H1 (cell line): Measurements from ENCODE around the gene DUXA. TPM values are rescaled to one million over a fixed set of nuclear protein-coding genes. Genes with fewer than 3 reads are reported as not detected.

Experiments used
- CTCF ChIA-PET: fragments of 300-600 bp; sonication (Branson Sonifier 250); formaldehyde crosslinking; loops from one replicate; lab custom pipeline; 2021; ENCODE audit not compliant: partially characterized antibody; lab: Charles Lee
- POLR2A ChIA-PET: fragments of 300-600 bp; sonication (Branson Sonifier 250); formaldehyde crosslinking; loops from one replicate; lab custom pipeline; 2021; ENCODE audit warnings: inconsistent platforms; ENCODE audit not compliant: partially characterized antibody; lab: Charles Lee
- DNase-seq, 2 experiments: peaks; one replicate each; pipeline versions ENCODE4 v3.0.0 to v3.0.0-alpha.2; 2010 to 2022; ENCODE audit warnings: low spot score in 2 of 2, low read depth in 1 of 2, mixed read lengths in 1 of 2
- FAIRE-seq: peaks from 2 replicates; lab custom pipeline; 2011; peaks lifted over from hg19 to GRCh38; lab: Jason Lieb, UNC
- H2AFZ ChIP-seq: 2 replicates; pipeline ENCODE4 v1.8.1; 2012; ENCODE audit warnings: low read length, inconsistent platforms
- H2AK5ac ChIP-seq: 2 replicates; pipeline ENCODE4 v1.6.1; 2013; ENCODE audit warnings: low read depth, low read length
- H2BK120ac ChIP-seq: replicated peaks from 2 replicates; pipeline ENCODE3; 2013; ENCODE audit warnings: low read depth, low read length, inconsistent platforms
- H2BK12ac ChIP-seq: 2 replicates; pipeline ENCODE4 v1.6.1; 2013; ENCODE audit warnings: low read depth, low read length
- H2BK15ac ChIP-seq: 2 replicates; pipeline ENCODE4 v1.6.1; 2013; ENCODE audit warnings: low read length
- H2BK20ac ChIP-seq: 2 replicates; pipeline ENCODE4 v1.6.1; 2013; ENCODE audit warnings: low read length
- H2BK5ac ChIP-seq: 2 replicates; pipeline ENCODE4 v1.6.1; 2013; ENCODE audit warnings: low read depth, low read length
- H3K14ac ChIP-seq: 2 replicates; pipeline ENCODE4 v1.6.1; 2013; ENCODE audit warnings: inconsistent platforms; ENCODE audit not compliant: insufficient read length
- H3K18ac ChIP-seq: 2 replicates; pipeline ENCODE4 v1.6.1; 2013; ENCODE audit warnings: low read length; ENCODE audit errors: extremely low read depth
- H3K23ac ChIP-seq: 2 replicates; pipeline ENCODE4 v1.6.1; 2013; ENCODE audit warnings: inconsistent platforms; ENCODE audit not compliant: insufficient read length
- H3K23me2 ChIP-seq: 2 replicates; pipeline ENCODE4 v1.6.1; 2013; ENCODE audit warnings: low read depth, low read length
- H3K27ac ChIP-seq: 2 replicates; pipeline ENCODE4 v1.6.1; 2011; ENCODE audit warnings: low read depth, low read length, inconsistent platforms
- H3K27me3 ChIP-seq, 4 experiments: replicated peaks in 1 of 4; 1 replicate in 1 of 4; 2 replicates in 3 of 4; pipeline versions ENCODE4 v1.6.1 to v1.8.1; 2011 to 2013; ENCODE audit warnings: low read length in 3 of 4, mild to moderate bottlenecking in 3 of 4, inconsistent platforms in 2 of 4, mixed read lengths in 2 of 4, moderate library complexity in 1 of 4; ENCODE audit not compliant: control insufficient read depth in 3 of 4, insufficient read depth in 3 of 4; ENCODE audit errors: extremely low read depth in 1 of 4
- H3K36me3 ChIP-seq, 4 experiments: 2 replicates each; pipeline versions ENCODE4 v1.6.1 to v1.8.1; 2011 to 2013; ENCODE audit warnings: mild to moderate bottlenecking in 4 of 4, low read length in 3 of 4, moderate library complexity in 2 of 4, control low read depth in 1 of 4, inconsistent platforms in 1 of 4; ENCODE audit not compliant: insufficient read depth in 4 of 4, control insufficient read depth in 2 of 4
- H3K4ac ChIP-seq: replicated peaks from 2 replicates; pipeline ENCODE3; 2013; ENCODE audit warnings: low read length, low read depth, mixed read lengths, inconsistent platforms; ENCODE audit not compliant: insufficient read length
- H3K4me1 ChIP-seq, 4 experiments: replicated peaks in 1 of 4; 1 replicate in 1 of 4; 2 replicates in 3 of 4; pipeline versions ENCODE4 v1.6.1 to v1.8.1; 2011 to 2013; ENCODE audit warnings: low read length in 3 of 4, inconsistent platforms in 2 of 4, mixed read lengths in 1 of 4; ENCODE audit not compliant: insufficient read depth in 4 of 4, control insufficient read depth in 3 of 4
- H3K4me2 ChIP-seq, 2 experiments: 2 replicates each; pipeline versions ENCODE4 v1.6.1 to v1.8.1; 2011 to 2013; ENCODE audit warnings: low read depth in 2 of 2, low read length in 2 of 2, control low read depth in 1 of 2, inconsistent platforms in 1 of 2, mild to moderate bottlenecking in 1 of 2; ENCODE audit not compliant: insufficient read depth in 1 of 2
- H3K4me3 ChIP-seq, 4 experiments: fragments of 200-600, 300-600 bp in 1 of 4; sonication (generic), shearing (Covaris generic), sonication (Bioruptor Twin) in 1 of 4; 2 replicates each; pipeline versions ENCODE4 v1.5.1 to v1.8.1; 2011 to 2016; ENCODE audit warnings: low read length in 4 of 4, low read depth in 3 of 4, control low read depth in 2 of 4, inconsistent platforms in 2 of 4, mild to moderate bottlenecking in 2 of 4, mixed read lengths in 1 of 4, moderate library complexity in 1 of 4; ENCODE audit not compliant: insufficient read depth in 2 of 4; ENCODE audit errors: extremely low read depth in 1 of 4
- H3K56ac ChIP-seq: replicated peaks from 2 replicates; pipeline ENCODE3; 2013; ENCODE audit warnings: low read depth, mild to moderate bottlenecking, mixed read lengths, low read length, inconsistent platforms; ENCODE audit not compliant: insufficient read length
- H3K79me1 ChIP-seq: 2 replicates; pipeline ENCODE4 v1.6.1; 2013; ENCODE audit warnings: low read depth, low read length, control low read depth
- H3K79me2 ChIP-seq, 2 experiments: 2 replicates each; pipeline versions ENCODE4 v1.6.1 to v1.8.1; 2012 to 2013; ENCODE audit warnings: low read length in 2 of 2, mild to moderate bottlenecking in 2 of 2, inconsistent platforms in 1 of 2; ENCODE audit not compliant: insufficient read depth in 2 of 2, control insufficient read depth in 1 of 2
- H3K9ac ChIP-seq, 4 experiments: replicated peaks in 1 of 4; 1 replicate in 1 of 4; 2 replicates in 3 of 4; pipeline versions ENCODE4 v1.6.1 to v1.8.1; 2011 to 2013; ENCODE audit warnings: low read depth in 3 of 4, low read length in 3 of 4, control low read depth in 2 of 4, mild to moderate bottlenecking in 2 of 4, moderate library complexity in 2 of 4, inconsistent platforms in 1 of 4; ENCODE audit errors: extremely low read depth in 1 of 4
- H3K9me3 ChIP-seq, 2 experiments: 2 replicates each; pipeline versions ENCODE4 v1.6.1 to v1.8.1; 2012 to 2013; ENCODE audit warnings: mild to moderate bottlenecking in 2 of 2, moderate library complexity in 2 of 2, control low read depth in 1 of 2, inconsistent platforms in 1 of 2, low read depth in 1 of 2, low read length in 1 of 2, mixed read lengths in 1 of 2; ENCODE audit not compliant: insufficient read depth in 2 of 2
- H4K20me1 ChIP-seq, 2 experiments: replicated peaks in 1 of 2; 2 replicates each; pipeline versions ENCODE3 to v1.8.1; 2011 to 2013; ENCODE audit warnings: inconsistent platforms in 2 of 2, low read length in 2 of 2, mild to moderate bottlenecking in 1 of 2; ENCODE audit not compliant: insufficient read depth in 2 of 2, control insufficient read depth in 1 of 2
- H4K5ac ChIP-seq: 2 replicates; pipeline ENCODE4 v1.6.1; 2013; ENCODE audit warnings: low read length, low read depth, mixed read lengths, inconsistent platforms; ENCODE audit not compliant: insufficient read length
- H4K8ac ChIP-seq: 2 replicates; pipeline ENCODE4 v1.8.0; 2013; ENCODE audit warnings: mild to moderate bottlenecking, moderate library complexity, low read length, inconsistent platforms; ENCODE audit not compliant: insufficient read depth; ENCODE audit errors: extremely low read depth
- H4K91ac ChIP-seq: replicated peaks from 2 replicates; pipeline ENCODE3; 2013; ENCODE audit warnings: low read length, mixed read lengths, inconsistent platforms; ENCODE audit not compliant: insufficient read length
- CTCF ChIP-seq, 3 experiments: IDR thresholded peaks; 1 replicate in 2 of 3; 2 replicates in 1 of 3; pipeline versions ENCODE4 v1.5.1 to v1.6.1; 2011; ENCODE audit warnings: low read length in 3 of 3, mild to moderate bottlenecking in 3 of 3, inconsistent platforms in 2 of 3, low read depth in 1 of 3, moderate library complexity in 1 of 3; ENCODE audit not compliant: insufficient read depth in 1 of 3; ENCODE audit errors: control extremely low read depth in 1 of 3
- EGR1 ChIP-seq: IDR thresholded peaks from 2 replicates; pipeline ENCODE4 v1.6.1; 2011; ENCODE audit warnings: low read depth, low read length, borderline replicate concordance
- KDM1A ChIP-seq: fragments of 200-600, 300-600 bp; sonication (generic); IDR thresholded peaks from 2 replicates; pipeline ENCODE4 v1.7.1; 2016; ENCODE audit warnings: mild to moderate bottlenecking, low read length, borderline replicate concordance
- MAFK ChIP-seq: IDR thresholded peaks from 2 replicates; pipeline ENCODE4 v1.6.1; 2012; ENCODE audit warnings: low read depth, mild to moderate bottlenecking, improper control_type of control experiment, low read length
- POLR2AphosphoS5 ChIP-seq: IDR thresholded peaks from 2 replicates; pipeline ENCODE4 v1.6.1; 2011; ENCODE audit warnings: low read depth, low read length
- TAF7 ChIP-seq: optimal IDR thresholded peaks from 2 replicates; pipeline ENCODE3; 2011; ENCODE audit warnings: low read depth, mild to moderate bottlenecking, inconsistent platforms, low read length, moderate library complexity, borderline replicate concordance
- WGBS, 2 experiments: shearing (Covaris generic) in 1 of 2; methylation state at CpG; one replicate each; pipeline versions ENCODE4 v1.1.6 to v1.1.7; 2013 to 2015; ENCODE audit warnings: low lambda C conversion rate in 2 of 2, mixed read lengths in 2 of 2, inconsistent platforms in 1 of 2, low coverage in 1 of 2, missing lambda C conversion rate in 1 of 2; ENCODE audit not compliant: insufficient replicate concordance in 2 of 2, insufficient coverage in 1 of 2, insufficient read length in 1 of 2; ENCODE audit errors: extremely low coverage in 1 of 2, missing lambda C conversion rate in 1 of 2; 5-methylcytosine and 5-hydroxymethylcytosine counted together
- polyA plus RNA-seq, 7 experiments: library from polyadenylated mRNA; depleted of rRNA in 3 of 7; stranded (reverse) in 5 of 7; unstranded in 2 of 7; fragments of >200 nt in 5 of 7; fragments of 200-250 nt in 2 of 7; gene quantifications; 1 replicate in 5 of 7; 2 replicates in 1 of 7; 4 replicates in 1 of 7; pipeline versions ENCODE4 v1.2.1 to v1.2.3, GENCODE V29; 2011 to 2013; ENCODE audit warnings: missing spikeins in 2 of 7, mixed read lengths in 2 of 7
- total RNA-seq: library from RNA; stranded (reverse); fragmentation: NEBNext Ultra II Directional; extraction: Animal tissue kit (Norgen Biotek cat#: 25700); gene quantifications from 2 replicates; pipeline ENCODE4 v1.2.1, GENCODE V29; 2021

The DUXA gene
- total and polyA plus RNA-seq, 2 of the 8 experiments (the other 6 are each of a cell fraction or from before 2014, with no cell fraction given), result not detected

GRCh38 chr19:57118848-57119247, 48.4 kb downstream of the DUXA start:
- Histone ChIP-seq H3K4me1 (no peaks in the 10 kb centered on the region), H3K27me3 (no peaks in the 10 kb centered on the region), H2BK15ac (no peak overlapping the region), H3K4ac (no peak overlapping the region), H4K20me1 (no peaks in the 10 kb centered on the region), H3K9ac (no peak overlapping the region), H3K9me3 (peaks cover 45 to 65% of the 10 kb centered on the region in 2 experiments), H3K14ac (no peak overlapping the region), H4K8ac (no peak overlapping the region; the same call in 1 of the 2 replicates), H2BK20ac (no peak overlapping the region), H3K23ac (no peak overlapping the region), H3K4me2 (no peak overlapping the region), H3K4me3 (no peak overlapping the region), H3K23me2 (no peaks in the 10 kb centered on the region; the same call in 1 of the 2 replicates), H3K27ac (no peak overlapping the region), H3K18ac (no peak overlapping the region), H3K36me3 (no peaks in the 10 kb centered on the region), H2BK5ac (no peak overlapping the region), H2BK12ac (no peak overlapping the region), H3K56ac (no peak overlapping the region), H2BK120ac (no peak overlapping the region), H2AK5ac (no peak overlapping the region), H3K79me1 (no peaks in the 10 kb centered on the region), H4K5ac (no peak overlapping the region), H4K91ac (no peak overlapping the region), H3K79me2 (no peaks in the 10 kb centered on the region), H2AFZ (no peak overlapping the region)
- CTCF ChIA-PET, result interaction anchor here (1.3 kb wide), 1 partner anchor 15 kb away, joined by 3 read pairs; no protein-coding TSS in a partner anchor
- no peak for FAIRE-seq
- WGBS, 2 experiments, result 93% methylated on average over 30 of the region's 32 CpGs; no CpG with 5 or more reads in 1 of the 2 experiments
- no peak for DNase-seq
- TF ChIP-seq KDM1A (no peak), TAF7 (no peak), CTCF (IDR thresholded peaks at IDR 0.05; ENCODE audit: control extremely low read depth in 1 of 3, insufficient read depth in 1 of 3, low read depth in 1 of 3, low read length in 3 of 3) (no peak), EGR1 (no peak), MAFK (no peak), POLR2AphosphoS5 (no peak)
- POLR2A ChIA-PET, result no interaction called here
